Panc1 (cell line): ENCODE results near the gene RABEP2. TPM values are rescaled to one million over a fixed set of nuclear protein-coding genes. Genes with fewer than 3 reads are reported as not detected.

Experiments
- ATAC-seq: fragments of 200-7000 bp; cut with Tn5 transposase; 2 replicates; pipeline ENCODE4 v1.9.1; 2020; ENCODE audit warnings: mild to moderate bottlenecking, moderate library complexity
- BruUV-seq: library from RNA; stranded (reverse); fragments of 400-500 nt; replicated peaks from 2 replicates; lab custom pipeline; 2021; lab: Mats Ljungman, UMichigan
- CTCF ChIA-PET: fragments of 300-600 bp; sonication (Branson Sonifier 250); formaldehyde crosslinking; loops from one replicate; lab custom pipeline; 2022; ENCODE audit warnings: antibody characterized with exemption; lab: Charles Lee
- POLR2A ChIA-PET: fragments of 300-600 bp; sonication (Branson Sonifier 250); formaldehyde crosslinking; loops from one replicate; lab custom pipeline; 2022; ENCODE audit warnings: antibody characterized with exemption; lab: Charles Lee
- DNase-seq: peaks from one replicate; pipeline ENCODE4 v3.0.0-alpha.2; 2010; ENCODE audit warnings: low read depth, low spot score
- H3K27ac ChIP-seq: 2 replicates; pipeline ENCODE4 v1.5.1; 2011; ENCODE audit warnings: mild to moderate bottlenecking, low read length, inconsistent platforms
- H3K27me3 ChIP-seq: fragments of 200-500 bp; sonication (Bioruptor generic); 2 replicates; pipeline ENCODE4 v1.6.0; 2014; ENCODE audit warnings: low read length, inconsistent platforms; ENCODE audit not compliant: control insufficient read depth, insufficient read depth
- H3K36me3 ChIP-seq: fragments of 200-500 bp; sonication (Bioruptor generic); 2 replicates; pipeline ENCODE4 v1.5.1; 2014; ENCODE audit warnings: inconsistent platforms, mild to moderate bottlenecking, low read length, moderate library complexity; ENCODE audit not compliant: control insufficient read depth, insufficient read depth
- H3K4me1 ChIP-seq: 2 replicates; pipeline ENCODE4 v1.5.1; 2011; ENCODE audit warnings: inconsistent platforms, mild to moderate bottlenecking, low read length, moderate library complexity; ENCODE audit not compliant: control insufficient read depth, insufficient read depth
- H3K4me3 ChIP-seq, 2 experiments: 2 replicates each; pipeline ENCODE4 v1.5.1; 2011 to 2012; ENCODE audit warnings: low read depth in 2 of 2, low read length in 2 of 2, mild to moderate bottlenecking in 2 of 2, inconsistent platforms in 1 of 2, moderate library complexity in 1 of 2
- H3K9me3 ChIP-seq: fragments of 200-500 bp; sonication (Bioruptor generic); 2 replicates; pipeline ENCODE4 v1.5.1; 2014; ENCODE audit warnings: low read depth, mild to moderate bottlenecking, inconsistent platforms, low read length, moderate library complexity; ENCODE audit not compliant: control insufficient read depth, insufficient read depth
- POLR2AphosphoS5 ChIP-seq: IDR thresholded peaks from 2 replicates; pipeline ENCODE4 v1.6.1; 2012; ENCODE audit warnings: mild to moderate bottlenecking, low read depth, low read length, moderate library complexity
- SIN3A ChIP-seq: IDR thresholded peaks from 2 replicates; pipeline ENCODE4 v1.6.1; 2012; ENCODE audit warnings: low read depth, mild to moderate bottlenecking, low read length, moderate library complexity, borderline replicate concordance; ENCODE audit not compliant: insufficient read depth
- TCF7L2 ChIP-seq: IDR thresholded peaks from 2 replicates; pipeline ENCODE4 v1.6.1; 2011; ENCODE audit warnings: mild to moderate bottlenecking, low read depth, low read length, inconsistent platforms
- in situ Hi-C: cut with HindIII; loops from 2 replicates; pipeline ENCODE4 v1.10.0; 2016; ENCODE audit warnings: low sequenced_read_pairs, low pct_unique_long_range_greater_than_20kb
- intact Hi-C: fragments of 100-400 bp; cut with micrococcal nuclease; formaldehyde crosslinking; loops from one replicate; pipeline ENCODE4 v1.10.0; 2022; ENCODE audit not compliant: unreplicated experiment
- total RNA-seq: library from RNA; stranded (reverse); gene quantifications from one replicate; pipeline ENCODE4 v1.2.1, GENCODE V29; 2021; ENCODE audit not compliant: unreplicated experiment
- TF ChIP-seq, protein P1 (sequence below), 2 experiments: IDR thresholded peaks; 2 replicates each; pipeline ENCODE4 v1.6.1; 2011 to 2012; ENCODE audit warnings: low read depth in 2 of 2, control low read depth in 1 of 2, low read length in 1 of 2, mild to moderate bottlenecking in 1 of 2, moderate library complexity in 1 of 2; ENCODE audit not compliant: insufficient read depth in 1 of 2
- TF ChIP-seq, protein P2 (sequence below): fragments of 450-650 bp; IDR thresholded peaks from 2 replicates; pipeline ENCODE4 v1.5.1; 2017; ENCODE audit warnings: mild to moderate bottlenecking

Gene RABEP2
- total RNA-seq, 1 experiment from 2014 or later, result 24.8 TPM

GRCh38 chr16:28865722-28866453 lies 59.1 kb downstream of the RABEP2 start:
- in situ Hi-C loops (no loop called here), intact Hi-C loops (no loop called here)
- peaks cover 10% of the 10 kb centered on the region for H3K4me1 ChIP-seq
- H3K27me3 ChIP-seq, result no peaks in the 10 kb centered on the region
- H3K4me3 ChIP-seq, result no peak overlapping the region
- ChIA-PET POLR2A (interaction anchor here (0.5 kb wide), 1 partner anchor 79 kb away, joined by 3 read pairs; no protein-coding TSS in a partner anchor), CTCF (interaction anchor here (1.2 kb wide), 1 partner anchor 78 kb away, joined by 3 read pairs; no protein-coding TSS in a partner anchor)
- DNase-seq, result no peak
- no peaks in the 10 kb centered on the region for H3K9me3 ChIP-seq
- H3K27ac ChIP-seq, result no peak overlapping the region
- H3K36me3 ChIP-seq, result no peaks in the 10 kb centered on the region; the same call in 1 of the 2 replicates
- BruUV-seq, result no TSS peak
- TF ChIP-seq TCF7L2 (no peak), SIN3A (no peak), POLR2AphosphoS5 (no peak)
- TF ChIP-seq, protein P1, sequence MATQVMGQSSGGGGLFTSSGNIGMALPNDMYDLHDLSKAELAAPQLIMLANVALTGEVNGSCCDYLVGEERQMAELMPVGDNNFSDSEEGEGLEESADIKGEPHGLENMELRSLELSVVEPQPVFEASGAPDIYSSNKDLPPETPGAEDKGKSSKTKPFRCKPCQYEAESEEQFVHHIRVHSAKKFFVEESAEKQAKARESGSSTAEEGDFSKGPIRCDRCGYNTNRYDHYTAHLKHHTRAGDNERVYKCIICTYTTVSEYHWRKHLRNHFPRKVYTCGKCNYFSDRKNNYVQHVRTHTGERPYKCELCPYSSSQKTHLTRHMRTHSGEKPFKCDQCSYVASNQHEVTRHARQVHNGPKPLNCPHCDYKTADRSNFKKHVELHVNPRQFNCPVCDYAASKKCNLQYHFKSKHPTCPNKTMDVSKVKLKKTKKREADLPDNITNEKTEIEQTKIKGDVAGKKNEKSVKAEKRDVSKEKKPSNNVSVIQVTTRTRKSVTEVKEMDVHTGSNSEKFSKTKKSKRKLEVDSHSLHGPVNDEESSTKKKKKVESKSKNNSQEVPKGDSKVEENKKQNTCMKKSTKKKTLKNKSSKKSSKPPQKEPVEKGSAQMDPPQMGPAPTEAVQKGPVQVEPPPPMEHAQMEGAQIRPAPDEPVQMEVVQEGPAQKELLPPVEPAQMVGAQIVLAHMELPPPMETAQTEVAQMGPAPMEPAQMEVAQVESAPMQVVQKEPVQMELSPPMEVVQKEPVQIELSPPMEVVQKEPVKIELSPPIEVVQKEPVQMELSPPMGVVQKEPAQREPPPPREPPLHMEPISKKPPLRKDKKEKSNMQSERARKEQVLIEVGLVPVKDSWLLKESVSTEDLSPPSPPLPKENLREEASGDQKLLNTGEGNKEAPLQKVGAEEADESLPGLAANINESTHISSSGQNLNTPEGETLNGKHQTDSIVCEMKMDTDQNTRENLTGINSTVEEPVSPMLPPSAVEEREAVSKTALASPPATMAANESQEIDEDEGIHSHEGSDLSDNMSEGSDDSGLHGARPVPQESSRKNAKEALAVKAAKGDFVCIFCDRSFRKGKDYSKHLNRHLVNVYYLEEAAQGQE (IDR thresholded peaks at IDR 0.05; ENCODE audit: insufficient read depth in 1 of 2, low read depth in 2 of 2, low read length in 1 of 2), result no peak
- TF ChIP-seq, protein P2, sequence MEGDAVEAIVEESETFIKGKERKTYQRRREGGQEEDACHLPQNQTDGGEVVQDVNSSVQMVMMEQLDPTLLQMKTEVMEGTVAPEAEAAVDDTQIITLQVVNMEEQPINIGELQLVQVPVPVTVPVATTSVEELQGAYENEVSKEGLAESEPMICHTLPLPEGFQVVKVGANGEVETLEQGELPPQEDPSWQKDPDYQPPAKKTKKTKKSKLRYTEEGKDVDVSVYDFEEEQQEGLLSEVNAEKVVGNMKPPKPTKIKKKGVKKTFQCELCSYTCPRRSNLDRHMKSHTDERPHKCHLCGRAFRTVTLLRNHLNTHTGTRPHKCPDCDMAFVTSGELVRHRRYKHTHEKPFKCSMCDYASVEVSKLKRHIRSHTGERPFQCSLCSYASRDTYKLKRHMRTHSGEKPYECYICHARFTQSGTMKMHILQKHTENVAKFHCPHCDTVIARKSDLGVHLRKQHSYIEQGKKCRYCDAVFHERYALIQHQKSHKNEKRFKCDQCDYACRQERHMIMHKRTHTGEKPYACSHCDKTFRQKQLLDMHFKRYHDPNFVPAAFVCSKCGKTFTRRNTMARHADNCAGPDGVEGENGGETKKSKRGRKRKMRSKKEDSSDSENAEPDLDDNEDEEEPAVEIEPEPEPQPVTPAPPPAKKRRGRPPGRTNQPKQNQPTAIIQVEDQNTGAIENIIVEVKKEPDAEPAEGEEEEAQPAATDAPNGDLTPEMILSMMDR, result no peak
- no peak for ATAC-seq

DNA sequence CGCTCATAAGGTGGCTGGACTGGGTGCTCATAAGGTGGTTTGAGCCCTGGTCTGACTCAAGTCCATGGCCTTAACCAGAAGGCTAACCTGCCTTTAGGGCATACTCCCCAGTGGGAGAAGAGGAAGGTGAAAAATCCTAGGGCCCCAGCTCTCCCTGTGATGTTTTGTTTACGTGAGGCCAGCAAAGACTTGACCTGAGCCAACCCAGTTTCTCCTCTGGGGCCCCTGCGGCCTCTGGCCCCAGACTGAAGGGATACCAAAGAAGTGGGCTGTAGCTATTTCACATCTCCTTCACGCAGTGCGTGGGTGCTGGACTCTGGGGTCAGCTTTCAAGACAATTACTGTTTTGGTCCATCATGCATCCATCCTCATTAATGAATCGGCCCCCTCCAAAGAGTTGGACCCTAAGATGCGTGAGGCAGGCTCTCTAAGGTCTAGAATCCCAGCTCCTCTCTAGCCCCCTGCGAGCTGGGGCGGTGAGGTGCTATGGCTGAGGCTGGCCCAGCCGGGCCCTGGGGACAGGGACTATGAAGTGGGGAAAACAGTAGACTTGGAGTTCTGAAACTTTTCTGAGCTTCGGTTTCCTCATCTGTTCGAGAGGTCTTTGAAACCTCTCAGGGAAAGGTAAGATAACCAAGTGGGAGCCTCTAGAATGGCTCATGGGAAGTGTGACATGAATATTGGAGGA lies 59.9 kb downstream of the RABEP2 start:
- Histone ChIP-seq H3K4me3 (peak overlapping the region; percentile 71 to 73), H3K27ac (peak overlapping the region; percentile 97), H3K4me1 (peaks cover 10% of the 10 kb centered on the region), H3K9me3 (no peaks in the 10 kb centered on the region), H3K27me3 (no peaks in the 10 kb centered on the region), H3K36me3 (no peaks in the 10 kb centered on the region; the same call in 1 of the 2 replicates)
- intact Hi-C loops, result no loop called here
- DNase-seq, result no peak
- BruUV-seq, result TSS peak; percentile 84
- no peak for ATAC-seq
- ChIA-PET POLR2A (interaction anchor here (0.5 to 0.6 kb wide), 2 partner anchors 64 to 80 kb away, joined by 3 read pairs; no protein-coding TSS in a partner anchor), CTCF (interaction anchor here (1.2 kb wide), 1 partner anchor 79 kb away, joined by 3 read pairs; no protein-coding TSS in a partner anchor)
- no peak for TF ChIP-seq TCF7L2
- TF ChIP-seq POLR2AphosphoS5, result no peak
- TF ChIP-seq, protein P2, result no peak
- TF ChIP-seq SIN3A, result no peak
- TF ChIP-seq, protein P1 (IDR thresholded peaks at IDR 0.05; ENCODE audit: insufficient read depth in 1 of 2, low read depth in 2 of 2, low read length in 1 of 2), result no peak
- in situ Hi-C loops, result no loop called here
